UCSD-AML1 (cell line): ENCODE measurements around the gene CTBP2.
"Not testable (repeated sequence)": the region's sequence is repeated elsewhere in the genome, so short reads cannot be mapped to it uniquely, and the experiment has no call there.

ENCODE experiments used
- DNase-seq: peaks from one replicate; lab custom pipeline; 2025; ENCODE audit not compliant: unreplicated experiment; lab: John Stamatoyannopoulos, UW

Gene CTBP2

GRCh38 chr10:125186431-125187170 is 26.2 kb upstream of the CTBP2 start:
- no peak for DNase-seq

GRCh38 chr10:125179107-125179506 is 18.7 kb upstream of the CTBP2 start:
- not testable (repeated sequence) for DNase-seq

DNA sequence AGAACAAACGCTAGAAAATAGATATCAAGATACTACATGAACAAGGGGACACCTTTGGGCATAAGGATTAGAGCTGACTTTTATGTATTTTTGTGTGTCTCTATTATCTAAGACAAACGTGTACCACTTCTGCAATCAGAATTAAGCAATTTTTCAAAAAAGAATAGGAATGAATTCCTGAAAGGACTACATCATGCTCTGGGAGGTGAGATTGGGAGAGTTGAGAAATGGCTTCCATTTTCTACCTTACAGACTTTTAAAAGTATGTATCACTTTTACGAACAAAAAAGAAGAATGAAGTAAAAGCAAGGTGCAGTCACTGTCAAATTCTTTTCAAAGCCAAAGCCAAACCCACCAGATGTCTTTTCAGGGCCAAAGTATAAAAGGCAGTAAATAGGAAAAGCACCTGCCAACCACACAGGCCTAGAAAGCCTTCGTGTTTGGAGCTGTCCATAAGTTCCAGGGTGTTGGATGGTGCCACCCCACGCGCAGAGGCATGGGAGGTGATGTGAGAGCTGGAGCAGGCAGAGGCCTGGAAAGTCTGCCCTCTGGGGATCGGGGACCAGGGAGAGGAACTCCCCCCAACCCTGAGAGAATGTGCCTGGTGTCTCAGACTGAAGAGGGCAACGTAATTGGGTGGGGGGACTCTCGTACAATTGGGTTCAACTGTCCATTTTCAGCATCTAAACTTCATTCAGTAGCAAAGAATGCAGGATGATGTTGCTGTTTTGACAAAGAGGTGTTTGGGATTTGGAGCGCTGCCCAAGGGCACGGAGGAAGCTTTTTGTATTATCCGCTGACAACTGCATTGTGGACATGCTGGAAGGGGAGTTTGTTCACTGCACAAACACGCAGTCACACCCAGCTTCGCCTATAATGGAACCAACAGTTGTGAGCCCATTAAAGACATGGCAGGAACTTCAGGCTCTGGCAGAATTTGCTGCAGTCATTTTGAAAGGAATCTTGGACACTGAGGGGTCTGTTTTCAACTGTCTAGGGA is 17.6 kb upstream of the CTBP2 start:
- DNase-seq, result no peak

GRCh38 chr10:125175807-125176206 is 15.4 kb upstream of the CTBP2 start:
- no peak for DNase-seq

DNA sequence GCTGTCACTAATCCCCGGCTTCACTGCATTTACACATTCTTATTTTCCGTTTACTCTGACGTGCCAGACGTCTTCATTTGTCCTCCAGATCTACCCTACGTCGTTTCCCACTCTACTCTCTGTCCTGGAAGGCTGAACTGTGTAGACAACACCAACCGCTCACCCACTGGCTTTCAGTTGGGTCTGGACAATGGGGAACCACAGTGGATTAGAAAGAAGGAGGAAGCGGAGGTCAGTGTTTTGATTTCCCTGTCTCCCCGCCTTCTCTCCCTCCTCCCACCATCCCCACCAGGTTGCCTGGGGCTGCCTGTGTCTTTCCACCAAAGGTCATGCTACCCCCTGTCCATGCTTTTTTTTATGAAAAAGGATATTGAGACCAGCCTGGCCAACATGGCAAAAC is 14.0 kb upstream of the CTBP2 start:
- no peak for DNase-seq

DNA sequence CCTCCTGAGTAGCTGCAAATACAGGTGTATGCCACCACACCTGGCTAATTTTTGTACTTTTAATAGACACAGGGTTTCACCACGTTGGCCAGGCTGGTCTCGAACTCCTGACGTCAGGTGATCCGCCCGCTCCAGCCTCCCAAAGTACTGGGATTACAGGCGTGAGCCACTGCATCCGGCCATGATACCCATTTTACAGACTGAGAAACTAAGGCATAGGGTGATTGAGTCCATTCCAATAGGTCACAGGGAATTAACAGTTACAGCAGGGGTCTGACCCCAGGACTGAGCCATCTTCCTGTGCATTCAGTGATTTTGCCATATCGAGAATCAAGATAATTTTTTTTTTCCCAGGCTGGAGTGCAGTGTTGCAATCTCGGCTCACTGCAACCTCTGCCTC is 12.3 kb upstream of the CTBP2 start:
- no peak for DNase-seq

- DNase-seq, result no peak
Measured at GRCh38 chr10:125171402-125172306, 11.3 kb upstream of the CTBP2 start.

DNA sequence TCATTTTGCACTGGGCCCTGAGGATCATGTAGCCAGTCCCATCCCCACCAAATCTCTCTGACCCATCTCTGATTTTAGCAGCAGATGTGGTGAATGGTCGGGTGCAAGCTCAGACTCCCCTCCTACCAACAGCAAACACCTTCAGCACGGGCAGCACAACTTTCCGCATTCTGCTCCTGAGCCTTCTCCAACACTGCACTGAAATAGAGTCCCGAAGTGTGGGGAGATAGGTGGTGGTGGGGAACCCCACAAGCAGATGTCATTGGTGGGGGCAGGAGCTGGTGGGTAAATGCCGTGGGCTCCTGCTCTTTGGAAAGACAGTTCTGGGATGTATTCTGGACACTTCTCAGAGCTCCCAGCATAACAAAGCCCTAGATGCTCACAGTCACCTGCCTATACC is 9.6 kb upstream of the CTBP2 start:
- DNase-seq, result no peak

DNA sequence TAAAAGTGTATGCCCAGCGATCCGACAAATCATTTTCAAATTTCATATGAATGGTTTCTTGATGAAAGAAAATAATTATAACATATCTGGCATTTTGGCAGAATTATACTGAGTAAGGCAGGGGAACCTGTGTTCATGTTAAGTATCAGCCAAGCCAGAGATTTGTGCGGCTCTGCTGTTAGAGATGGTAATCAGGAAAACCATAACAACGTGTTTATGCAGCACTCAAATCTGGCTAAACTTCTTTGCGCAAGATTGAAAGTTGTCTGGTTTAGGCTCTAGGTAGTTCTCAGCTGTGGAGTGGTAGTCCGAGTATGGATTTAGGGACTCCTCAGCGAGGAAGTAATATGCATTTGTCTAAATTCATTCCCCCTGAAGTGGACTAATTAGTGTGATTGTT is 8.9 kb upstream of the CTBP2 start:
- no peak for DNase-seq

DNA sequence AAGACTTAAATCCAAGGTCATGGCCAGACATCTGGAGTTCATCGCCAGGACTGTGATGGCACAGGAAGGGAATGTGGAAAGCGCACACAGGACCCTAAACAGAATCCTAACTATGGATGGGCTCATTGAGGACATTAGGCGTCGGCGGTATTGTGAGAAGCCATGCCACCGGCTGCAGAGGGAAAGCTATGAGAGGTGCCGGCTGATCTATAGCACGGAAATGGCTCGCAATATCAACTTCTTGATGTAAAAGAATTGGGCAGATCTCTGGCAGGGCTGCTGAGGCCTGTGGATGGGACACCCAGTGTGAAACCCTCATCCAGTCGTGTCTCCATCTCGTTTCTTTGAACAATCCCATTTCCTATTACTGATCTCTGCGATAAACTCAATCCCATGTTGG is 6.3 kb upstream of the CTBP2 start:
- no peak for DNase-seq

DNA sequence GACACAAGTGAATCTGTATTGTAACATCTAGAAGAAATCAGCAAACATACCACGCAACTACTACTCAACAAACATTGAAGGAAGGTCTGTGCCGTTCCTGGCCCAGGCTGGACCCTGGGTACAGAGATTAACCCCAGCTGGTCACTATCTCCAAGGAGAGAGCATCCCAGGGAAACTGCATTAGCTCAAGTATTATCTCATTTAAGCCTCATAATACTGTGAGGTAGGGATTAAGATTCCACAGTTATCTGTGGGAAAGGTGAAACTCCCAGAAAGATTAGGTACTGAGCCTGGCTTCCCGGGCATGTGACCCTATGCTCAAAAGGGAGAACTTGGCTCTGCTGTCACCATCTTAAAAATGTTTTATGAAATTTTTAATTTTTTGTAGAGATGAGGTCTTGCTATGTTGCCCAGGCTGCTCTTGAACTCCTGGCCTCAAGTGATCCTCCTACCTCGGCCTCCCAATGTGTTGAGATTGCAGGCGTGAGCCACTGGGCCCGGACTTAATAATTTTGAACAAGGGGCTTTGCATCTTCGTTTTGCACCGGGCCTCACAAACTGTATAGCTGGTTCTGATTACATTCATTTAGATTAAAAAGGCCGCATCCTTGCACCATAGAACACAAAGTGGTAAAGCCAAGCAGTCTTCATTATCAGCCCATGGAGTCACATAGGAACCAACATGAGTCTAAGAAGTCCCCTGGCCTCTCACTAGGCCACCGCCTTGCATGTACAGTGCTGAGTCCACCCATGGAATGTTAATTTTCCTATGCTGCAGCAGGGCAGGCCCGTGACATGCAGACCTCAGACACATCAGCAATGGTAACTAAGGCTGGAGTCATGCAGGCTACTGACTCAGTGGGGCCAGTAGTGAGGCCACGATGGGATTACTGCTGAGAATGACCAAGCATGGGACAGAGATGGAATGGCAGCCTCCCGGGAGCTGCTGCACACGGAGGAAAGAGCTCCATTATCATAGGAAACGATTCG is 5.5 kb upstream of the CTBP2 start:
- DNase-seq, result no peak

DNA sequence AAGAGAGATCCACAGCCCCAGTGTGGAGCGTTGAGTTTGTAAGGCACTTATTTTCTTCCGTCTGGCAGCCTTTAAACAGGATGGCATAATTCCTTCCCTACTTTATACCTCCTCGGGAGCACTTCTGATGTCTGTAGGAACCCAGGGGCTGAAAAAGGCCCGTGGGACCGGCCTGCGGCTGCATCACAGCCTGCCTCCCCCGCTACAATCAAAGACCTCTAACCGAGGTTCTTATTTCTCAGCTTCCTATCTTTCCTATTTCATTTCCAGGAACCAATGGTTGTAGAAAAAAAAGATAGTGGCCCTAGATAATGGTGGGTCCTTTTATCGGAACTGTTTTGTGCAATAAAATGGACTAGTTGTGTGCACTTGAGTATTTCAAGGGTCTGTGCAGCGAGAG is 4.1 kb upstream of the CTBP2 start:
- no peak for DNase-seq

DNA sequence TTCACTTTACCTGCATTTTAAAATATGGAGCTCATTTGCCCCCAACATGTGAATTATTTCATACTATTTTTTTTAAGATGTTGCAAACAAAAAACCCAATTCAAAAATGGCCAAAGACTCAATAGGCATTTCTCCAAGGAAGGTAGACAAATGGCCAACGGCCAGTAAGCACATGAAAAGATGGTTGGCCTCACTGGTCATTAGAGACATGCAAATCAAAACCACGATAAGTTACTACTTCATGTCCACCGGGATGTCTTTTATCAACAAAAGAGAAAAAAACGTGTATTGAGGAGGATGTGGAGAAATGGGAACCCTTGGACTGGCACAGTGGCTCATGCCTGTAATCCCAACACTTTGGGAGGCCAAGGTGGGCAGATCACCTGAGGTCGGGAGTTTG is 3.4 kb upstream of the CTBP2 start:
- DNase-seq, result no peak

GRCh38 chr10:125163312-125163711 is 2.9 kb upstream of the CTBP2 start:
- DNase-seq, result not testable (repeated sequence)

DNA sequence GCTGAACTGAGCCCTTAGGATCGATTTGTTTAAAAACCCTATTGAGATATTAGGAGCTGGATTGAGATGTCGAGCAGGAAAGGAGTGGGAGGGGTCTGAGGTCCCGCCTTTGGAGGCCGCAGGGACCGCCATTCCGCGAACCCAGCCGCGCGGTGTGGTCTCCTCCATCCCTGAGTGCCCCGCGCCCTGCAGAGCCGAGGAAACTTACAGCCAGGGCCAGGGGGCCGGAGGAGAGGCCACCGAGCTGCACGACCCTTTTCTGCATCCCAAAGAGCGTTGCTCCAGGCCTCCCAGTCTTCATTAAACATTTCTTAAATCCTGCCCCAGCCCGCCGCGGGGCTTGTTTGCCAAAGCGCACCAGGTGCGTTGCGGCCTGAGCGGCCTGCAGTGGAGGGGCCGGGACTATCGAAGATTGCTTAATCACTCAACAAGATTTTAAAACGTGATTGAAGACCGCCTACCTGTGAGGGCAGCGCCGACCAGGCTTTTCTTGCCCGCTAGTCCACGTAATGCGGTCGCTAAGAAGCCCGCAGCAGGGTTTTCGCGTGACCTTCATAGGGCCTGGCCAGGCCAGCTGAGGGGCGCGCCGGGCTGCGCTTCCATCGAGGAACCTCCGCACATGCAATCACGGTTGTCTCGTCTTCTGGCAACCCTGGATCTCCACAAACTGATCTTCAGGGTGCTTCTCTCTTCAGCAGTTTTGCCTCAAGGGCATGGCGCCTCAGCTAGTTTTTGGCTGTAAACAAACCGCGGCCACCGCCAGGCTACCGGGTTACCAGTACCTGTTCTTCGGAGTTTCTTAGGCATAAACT is 2.0 kb upstream of the CTBP2 start:
- no peak for DNase-seq

DNA sequence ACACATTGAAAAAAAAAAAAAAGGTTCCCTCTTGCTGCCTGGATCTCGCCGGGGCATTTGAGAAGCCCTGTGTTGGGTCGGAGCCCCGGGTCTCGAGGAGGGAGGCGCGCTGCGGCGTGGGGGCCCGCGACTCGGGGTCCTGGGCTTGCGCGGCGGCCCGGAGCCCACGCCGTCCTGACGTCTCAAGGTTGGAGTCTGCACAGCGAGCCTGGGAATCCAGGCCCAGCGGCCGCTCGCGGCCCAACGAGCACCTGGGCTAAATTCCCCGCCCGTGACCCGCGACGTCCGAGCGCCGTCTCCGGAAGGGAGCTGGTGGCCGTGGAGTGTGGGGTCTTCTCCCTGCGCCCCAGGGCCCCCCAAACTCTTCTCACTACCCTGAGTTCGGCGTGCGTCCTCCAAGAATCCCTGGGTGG is 1.4 kb upstream of the CTBP2 start:
- no peak for DNase-seq

DNA sequence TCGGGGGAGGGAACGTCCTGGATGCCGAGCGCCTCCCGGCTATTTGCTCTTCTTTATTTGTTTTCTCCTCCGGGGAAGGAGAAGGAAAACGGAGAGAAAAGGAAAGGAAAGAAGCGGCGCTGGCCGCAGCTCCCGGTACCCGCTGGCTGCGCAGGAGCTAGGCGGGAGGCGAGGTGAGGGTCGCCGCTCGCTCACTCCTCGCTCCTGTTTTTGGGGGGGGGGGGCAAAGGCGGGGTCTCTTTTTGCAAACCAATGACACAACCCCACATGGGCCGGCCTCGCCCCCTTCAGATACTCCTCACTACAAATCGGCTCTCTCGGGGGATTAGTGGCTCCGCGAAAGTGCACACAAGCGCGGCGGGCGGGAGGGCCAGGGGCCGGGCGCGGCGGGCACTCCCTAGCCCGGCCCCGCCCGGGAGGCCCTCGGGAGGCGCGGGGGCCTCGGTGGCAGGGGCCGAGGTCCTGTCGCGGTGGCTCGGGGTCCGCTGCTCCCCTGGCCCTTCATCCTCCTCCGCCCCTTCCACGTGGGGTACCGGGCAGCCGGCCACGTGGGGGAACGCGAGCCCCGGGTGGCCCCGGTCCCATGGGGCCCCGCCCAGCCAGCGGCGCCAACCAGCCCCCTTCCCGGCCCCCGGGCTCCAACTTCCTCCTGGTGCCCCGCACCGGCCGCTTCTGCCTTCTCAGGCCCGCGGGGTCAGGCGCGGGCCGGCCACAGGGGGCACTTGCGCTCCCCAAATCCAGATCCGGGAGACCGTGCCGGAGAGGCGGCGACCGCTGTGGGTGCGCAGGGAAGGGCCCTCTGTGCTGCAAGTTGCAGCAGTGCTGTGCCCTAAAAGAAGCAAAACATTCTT is 718 bp upstream of the CTBP2 start:
- DNase-seq, result peak; percentile 88

DNA sequence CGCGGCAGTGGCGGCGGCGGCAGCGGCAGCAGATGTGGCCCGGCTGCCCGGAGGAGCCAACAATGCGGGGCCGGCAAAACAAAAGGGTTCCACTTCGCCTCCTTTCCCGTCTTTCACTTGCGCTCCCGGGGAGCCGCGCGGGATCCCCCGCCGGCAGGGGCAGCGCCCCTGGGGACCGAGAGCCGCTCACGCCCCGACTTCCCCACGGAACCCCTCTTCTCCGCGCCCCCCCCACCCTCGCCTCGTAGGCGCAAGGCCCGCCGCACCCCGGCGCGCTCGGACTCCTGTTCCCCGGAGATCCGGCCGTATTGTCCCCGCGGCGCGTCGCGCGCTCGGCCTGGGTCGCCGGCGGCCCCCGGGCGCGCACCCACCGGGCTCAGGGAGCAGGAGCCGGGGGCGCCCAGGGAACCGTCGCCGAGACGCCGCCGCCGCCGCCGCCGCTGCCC is 854 bp downstream of the CTBP2 start:
- peak; percentile 56 for DNase-seq
